Suppressor macrophage (primary cell): ENCODE measurements around the gene MICA.
"Not testable (repeated sequence)": the region's sequence is repeated elsewhere in the genome, so short reads cannot be mapped to it uniquely, and the experiment has no call there.

Experiments
- DNase-seq, 4 experiments: peaks; one replicate each; pipeline ENCODE4 v3.0.0-alpha.2; 2020 to 2022

MICA gene

GRCh38 chr6:31414148-31414770 lies 10.9 kb downstream of the MICA start:
- not testable (repeated sequence) for DNase-seq

- DNase-seq, result no peak
These were observed 11.4 kb downstream of the MICA start for GRCh38 chr6:31414771-31415265.

- DNase-seq, result no peak
These were observed 13.1 kb downstream of the MICA start for GRCh38 chr6:31416394-31417014.

- DNase-seq, result no peak
These were observed 14.9 kb downstream of the MICA start for GRCh38 chr6:31418251-31418650.

GRCh38 chr6:31419842-31420241 lies 16.4 kb downstream of the MICA start:
- no peak for DNase-seq

- no peak for DNase-seq
These were observed 17.2 kb downstream of the MICA start for GRCh38 chr6:31420546-31420945.

GRCh38 chr6:31422587-31422986 lies 19.2 kb downstream of the MICA start:
- no peak for DNase-seq

GRCh38 chr6:31423550-31423949 lies 20.2 kb downstream of the MICA start:
- no peak for DNase-seq

- DNase-seq, result no peak
These were observed 23.3 kb downstream of the MICA start for GRCh38 chr6:31426395-31427354.

GRCh38 chr6:31430449-31430848 lies 27.1 kb downstream of the MICA start:
- DNase-seq, result no peak

GRCh38 chr6:31435051-31435450 lies 31.7 kb downstream of the MICA start:
- not testable (repeated sequence) for DNase-seq

- no peak for DNase-seq
These were observed 34.8 kb downstream of the MICA start for GRCh38 chr6:31438222-31438621.

- no peak for DNase-seq
These were observed 35.3 kb downstream of the MICA start for GRCh38 chr6:31438677-31439076.

GRCh38 chr6:31441365-31442267 lies 38.2 kb downstream of the MICA start:
- peak; percentile 82 to 95 (median 90) for DNase-seq

- DNase-seq, result no peak
These were observed 43.1 kb downstream of the MICA start for GRCh38 chr6:31446481-31446880.

- not testable (repeated sequence) for DNase-seq
These were observed 43.8 kb downstream of the MICA start for GRCh38 chr6:31446999-31447789.

- DNase-seq, result peak in 3 of 4 experiments; percentile 19 to 38 (median 34)
These were observed 47.4 kb downstream of the MICA start for GRCh38 chr6:31450751-31451150.

GRCh38 chr6:31452859-31453258 lies 49.5 kb downstream of the MICA start:
- DNase-seq, result no peak

GRCh38 chr6:31453259-31453658 lies 49.9 kb downstream of the MICA start:
- peak; percentile 30 to 82 (median 66) for DNase-seq

GRCh38 chr6:31459864-31460263 lies 56.5 kb downstream of the MICA start:
- DNase-seq, result not testable (repeated sequence)

GRCh38 chr6:31460361-31461025 lies 57.1 kb downstream of the MICA start:
- DNase-seq, result no peak
